Upper lobe of left lung (tissue), 6 donors: ENCODE data around the gene EYA2. TPM values are rescaled to one million over a fixed set of nuclear protein-coding genes. Genes with fewer than 3 reads are reported as not detected.

Source experiments
- ATAC-seq, 2 donors: fragments of 200-7000 bp; cut with Tn5 transposase; one replicate each; pipeline ENCODE4 v1.9.1; 2022; ENCODE audit warnings: mild to moderate bottlenecking in 2 of 2, moderate library complexity in 2 of 2; ENCODE audit not compliant: low FRiP score in 2 of 2
- DNase-seq, 2 donors: peaks; one replicate each; pipeline ENCODE4 v3.0.0-alpha.2; 2019 to 2020
- H3K27ac ChIP-seq, 4 donors: fragments of 200-600 bp; sonication (generic); one replicate each; pipeline ENCODE4 v1.5.1; 2016 to 2019
- H3K27me3 ChIP-seq, 4 donors: fragments of 200-600 bp; sonication (generic); one replicate each; pipeline ENCODE4 v1.5.1; 2017 to 2019
- H3K36me3 ChIP-seq, 4 donors: fragments of 200-600 bp; sonication (generic); one replicate each; pipeline ENCODE4 v1.5.1; 2016 to 2019
- H3K4me1 ChIP-seq, 4 donors: fragments of 200-600 bp; sonication (generic); one replicate each; pipeline ENCODE4 v1.5.1; 2018 to 2019
- H3K4me3 ChIP-seq, 4 donors: fragments of 200-600 bp; sonication (generic); one replicate each; pipeline ENCODE4 v1.5.1; 2017 to 2019; ENCODE audit warnings: mild to moderate bottlenecking in 2 of 4, moderate library complexity in 1 of 4
- H3K9me3 ChIP-seq, 4 donors: fragments of 200-600 bp; sonication (generic); one replicate each; pipeline ENCODE4 v1.5.1; 2018 to 2019
- EP300 ChIP-seq, 4 donors: sonication (generic); formaldehyde crosslinking; IDR thresholded peaks; one replicate each; pipeline ENCODE4 v1.5.1; 2017; ENCODE audit warnings: antibody characterized with exemption in 4 of 4, control low read depth in 2 of 4
- POLR2A ChIP-seq, 4 donors: fragments of 450-650 bp; IDR thresholded peaks; one replicate each; pipeline ENCODE4 v1.5.1; 2016 to 2017; ENCODE audit warnings: antibody characterized with exemption in 4 of 4, mild to moderate bottlenecking in 2 of 4
- POLR2AphosphoS5 ChIP-seq, 2 donors: sonication (generic); formaldehyde crosslinking; IDR thresholded peaks; one replicate each; pipeline ENCODE4 v1.5.1; 2017; ENCODE audit warnings: antibody characterized with exemption in 2 of 2
- WGBS, 2 donors: methylation state at CpG; one replicate each; pipeline ENCODE4 v1.1.5; 2017 to 2018; 5-methylcytosine and 5-hydroxymethylcytosine counted together
- total RNA-seq, 6 donors: library from RNA; depleted of rRNA in 4 of 6; stranded (reverse); fragments of >200 nt in 4 of 6; gene quantifications; one replicate each; pipeline versions ENCODE4 v1.1.0 to v1.2.1, GENCODE V29; 2016 to 2021
- TF ChIP-seq, protein P1 (sequence below), 6 experiments: fragments of 450-650 bp in 4 of 6; fragments of 200-600 bp in 2 of 6; sonication (generic) in 2 of 6; IDR thresholded peaks; one replicate each; pipeline ENCODE4 v1.5.1; 2016 to 2019; ENCODE audit warnings: antibody characterized with exemption in 6 of 6
- donor health status: DM: no; HTN: no; CAD: no; lungs with moderate emphysema.
- donor health status: DM: no; HTN: yes; CAD: no; lungs with severe emphysema.

The EYA2 gene
- total RNA-seq, 6 donors from 2014 or later = 0.66 to 9.4 (median 3.0) TPM

DNA sequence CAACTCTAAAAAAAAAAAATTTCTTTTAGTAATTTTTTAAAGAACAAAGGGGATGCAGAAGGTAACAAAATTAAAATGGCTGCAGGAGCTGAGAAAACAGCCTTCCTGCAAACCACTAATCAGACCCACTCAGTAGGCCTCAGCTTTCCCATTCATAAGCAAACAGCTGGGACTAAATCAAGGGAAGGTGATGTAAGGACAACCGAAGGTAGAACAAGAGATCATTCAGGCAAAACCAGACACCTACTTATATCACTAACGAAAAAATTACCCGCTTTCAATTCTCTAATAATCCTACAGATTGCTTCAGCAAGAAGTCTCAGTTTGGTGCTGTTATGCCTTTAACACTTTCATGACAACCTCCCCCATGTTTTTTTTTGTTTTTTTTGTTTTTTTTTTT, 337.9 kb downstream of the EYA2 start:
- H3K36me3 ChIP-seq = peaks cover 28 to 97% (median 67%) of the 10 kb centered on the region in 4 donors

DNA sequence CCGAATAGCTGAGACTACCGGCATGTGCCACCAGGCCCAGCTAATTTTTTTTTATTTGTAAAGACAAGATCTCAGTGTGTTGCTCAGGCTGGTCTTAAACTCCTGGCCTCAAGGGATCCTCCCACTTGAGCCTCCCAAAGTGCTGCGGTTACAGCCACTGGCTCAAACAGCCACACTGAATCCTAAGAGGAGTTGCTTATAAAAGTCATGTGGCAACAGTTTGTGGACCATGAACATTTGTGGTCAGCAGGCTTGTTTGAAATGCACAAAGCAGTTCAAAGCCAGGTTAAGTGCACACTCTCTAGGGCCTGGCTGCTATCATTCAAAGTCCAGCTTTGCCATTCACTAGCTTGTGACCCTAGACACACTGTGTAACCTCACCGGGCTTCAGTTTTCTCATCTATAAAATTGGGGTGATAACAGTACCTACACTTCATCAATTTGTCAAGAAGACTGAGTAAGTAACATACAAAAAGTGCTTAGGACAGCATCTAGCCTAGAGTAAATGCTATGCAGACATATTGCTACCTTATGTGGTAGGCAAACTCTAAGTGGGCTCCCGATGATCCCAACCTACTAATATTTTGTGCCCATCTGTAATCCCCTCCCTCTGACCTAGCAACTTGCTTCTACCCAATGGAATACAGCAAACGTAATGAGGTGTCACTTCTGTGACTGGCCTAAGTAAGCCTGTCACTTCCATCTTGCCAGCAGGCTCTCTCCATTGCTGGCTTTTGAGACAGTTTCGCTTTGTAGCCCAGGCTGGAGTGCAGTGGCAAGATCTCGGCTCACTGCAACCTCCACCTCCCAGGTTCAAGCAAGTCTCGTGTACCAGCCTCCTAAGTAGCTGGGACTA, 338.9 kb downstream of the EYA2 start:
- H3K27me3 ChIP-seq = no peaks in the 10 kb centered on the region
- no peak for ATAC-seq
- H3K4me3 ChIP-seq = no peak overlapping the region
- no peaks in the 10 kb centered on the region for H3K9me3 ChIP-seq
- H3K27ac ChIP-seq = no peak overlapping the region
- no peak for TF ChIP-seq POLR2A (IDR thresholded peaks at IDR 0.05)
- no peak for TF ChIP-seq POLR2AphosphoS5 (IDR thresholded peaks at IDR 0.05)
- TF ChIP-seq EP300 (IDR thresholded peaks at IDR 0.05) = no peak
- TF ChIP-seq, protein P1, sequence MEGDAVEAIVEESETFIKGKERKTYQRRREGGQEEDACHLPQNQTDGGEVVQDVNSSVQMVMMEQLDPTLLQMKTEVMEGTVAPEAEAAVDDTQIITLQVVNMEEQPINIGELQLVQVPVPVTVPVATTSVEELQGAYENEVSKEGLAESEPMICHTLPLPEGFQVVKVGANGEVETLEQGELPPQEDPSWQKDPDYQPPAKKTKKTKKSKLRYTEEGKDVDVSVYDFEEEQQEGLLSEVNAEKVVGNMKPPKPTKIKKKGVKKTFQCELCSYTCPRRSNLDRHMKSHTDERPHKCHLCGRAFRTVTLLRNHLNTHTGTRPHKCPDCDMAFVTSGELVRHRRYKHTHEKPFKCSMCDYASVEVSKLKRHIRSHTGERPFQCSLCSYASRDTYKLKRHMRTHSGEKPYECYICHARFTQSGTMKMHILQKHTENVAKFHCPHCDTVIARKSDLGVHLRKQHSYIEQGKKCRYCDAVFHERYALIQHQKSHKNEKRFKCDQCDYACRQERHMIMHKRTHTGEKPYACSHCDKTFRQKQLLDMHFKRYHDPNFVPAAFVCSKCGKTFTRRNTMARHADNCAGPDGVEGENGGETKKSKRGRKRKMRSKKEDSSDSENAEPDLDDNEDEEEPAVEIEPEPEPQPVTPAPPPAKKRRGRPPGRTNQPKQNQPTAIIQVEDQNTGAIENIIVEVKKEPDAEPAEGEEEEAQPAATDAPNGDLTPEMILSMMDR (IDR thresholded peaks at IDR 0.05) = no peak
- 92 to 95% methylated on average over 7 to 9 of the region's 9 CpGs for WGBS, 2 donors
- no peaks in the 10 kb centered on the region for H3K4me1 ChIP-seq
- no peak for DNase-seq
- H3K36me3 ChIP-seq = peaks cover 36 to 97% (median 70%) of the 10 kb centered on the region in 4 donors

More for the DNA sequence above, 337.9 kb downstream of the EYA2 start:
- H3K9me3 ChIP-seq = no peaks in the 10 kb centered on the region
- no peak for ATAC-seq
- H3K27me3 ChIP-seq = no peaks in the 10 kb centered on the region
- 92 to 94% methylated on average over 3 of the region's 3 CpGs for WGBS, 2 donors
- no peak for DNase-seq
- H3K4me1 ChIP-seq = no peaks in the 10 kb centered on the region
- H3K27ac ChIP-seq = no peak overlapping the region
- H3K4me3 ChIP-seq = no peak overlapping the region
- TF ChIP-seq, protein P1 (IDR thresholded peaks at IDR 0.05) = no peak
- TF ChIP-seq POLR2AphosphoS5 (IDR thresholded peaks at IDR 0.05) = no peak
- no peak for TF ChIP-seq POLR2A (IDR thresholded peaks at IDR 0.05)
- TF ChIP-seq EP300 (IDR thresholded peaks at IDR 0.05) = no peak

- Histone ChIP-seq H3K4me3 (no peak overlapping the region), H3K27ac (no peak overlapping the region), H3K4me1 (no peaks in the 10 kb centered on the region), H3K36me3 (peaks cover 23 to 96% (median 61%) of the 10 kb centered on the region in 4 donors), H3K27me3 (no peaks in the 10 kb centered on the region), H3K9me3 (no peaks in the 10 kb centered on the region)
- TF ChIP-seq EP300 (IDR thresholded peaks at IDR 0.05) (no peak), POLR2A (IDR thresholded peaks at IDR 0.05) (no peak), POLR2AphosphoS5 (IDR thresholded peaks at IDR 0.05) (no peak)
- TF ChIP-seq, protein P1 (IDR thresholded peaks at IDR 0.05) = no peak
- DNase-seq = no peak
- 87 to 92% methylated on average over 6 of the region's 6 CpGs for WGBS, 2 donors
- ATAC-seq = no peak
Measured at GRCh38 chr20:47235111-47235510, 340.5 kb downstream of the EYA2 start.

- H3K27ac ChIP-seq = no peak overlapping the region
- no peaks in the 10 kb centered on the region for H3K4me1 ChIP-seq
- ATAC-seq (no peak), DNase-seq (no peak)
- H3K9me3 ChIP-seq = no peaks in the 10 kb centered on the region
- TF ChIP-seq, protein P1 (IDR thresholded peaks at IDR 0.05) = no peak
- TF ChIP-seq POLR2AphosphoS5 (IDR thresholded peaks at IDR 0.05) (no peak), POLR2A (IDR thresholded peaks at IDR 0.05) (no peak), EP300 (IDR thresholded peaks at IDR 0.05) (no peak)
- H3K27me3 ChIP-seq = no peaks in the 10 kb centered on the region
- WGBS, 2 donors = 88 to 89% methylated on average over 12 to 14 of the region's 14 CpGs
- H3K4me3 ChIP-seq = no peak overlapping the region
- H3K36me3 ChIP-seq = peaks cover 23 to 87% (median 59%) of the 10 kb centered on the region in 4 donors
Measured at GRCh38 chr20:47235853-47236638, 341.4 kb downstream of the EYA2 start.
